HEK293 (cell line): ENCODE measurements around the gene AGAP1.
A peak's percentile ranks its signal among the peaks of the same experiment; 100 is the strongest.

Source experiments
- HOXC10 ChIP-seq: sonication (generic); formaldehyde crosslinking; IDR thresholded peaks from 2 replicates; pipeline ENCODE4 v1.8.1; 2023; ENCODE audit warnings: mild to moderate bottlenecking, missing genetic modification reagents
- SP2 ChIP-seq: fragments of 450-650 bp; formaldehyde crosslinking; IDR thresholded peaks from 2 replicates; pipeline ENCODE4 v1.5.1; 2016; ENCODE audit warnings: missing biosample characterization, missing genetic modification characterization
- ZNF146 ChIP-seq: fragments of 450-650 bp; formaldehyde crosslinking; IDR thresholded peaks from 2 replicates; pipeline ENCODE4 v1.5.1; 2016; ENCODE audit warnings: missing biosample characterization, missing genetic modification characterization
- ZNF174 ChIP-seq: fragments of 450-650 bp; formaldehyde crosslinking; IDR thresholded peaks from 2 replicates; pipeline ENCODE4 v1.5.0; 2017; ENCODE audit warnings: missing biosample characterization, mild to moderate bottlenecking, missing genetic modification characterization
- ZNF549 ChIP-seq: fragments of 450-650 bp; IDR thresholded peaks from 2 replicates; pipeline ENCODE4 v1.5.1; 2018; ENCODE audit warnings: missing biosample characterization, missing genetic modification characterization, mild to moderate bottlenecking, inconsistent platforms, moderate library complexity
- TF ChIP-seq, protein P1 (sequence below): fragments of 450-650 bp; formaldehyde crosslinking; IDR thresholded peaks from 2 replicates; pipeline ENCODE4 v1.5.1; 2016; ENCODE audit warnings: missing biosample characterization, missing genetic modification characterization
- TF ChIP-seq, protein P2 (sequence below): fragments of 450-650 bp; formaldehyde crosslinking; IDR thresholded peaks from 2 replicates; pipeline ENCODE4 v1.5.1; 2016; ENCODE audit warnings: missing biosample characterization, missing genetic modification characterization

DNA sequence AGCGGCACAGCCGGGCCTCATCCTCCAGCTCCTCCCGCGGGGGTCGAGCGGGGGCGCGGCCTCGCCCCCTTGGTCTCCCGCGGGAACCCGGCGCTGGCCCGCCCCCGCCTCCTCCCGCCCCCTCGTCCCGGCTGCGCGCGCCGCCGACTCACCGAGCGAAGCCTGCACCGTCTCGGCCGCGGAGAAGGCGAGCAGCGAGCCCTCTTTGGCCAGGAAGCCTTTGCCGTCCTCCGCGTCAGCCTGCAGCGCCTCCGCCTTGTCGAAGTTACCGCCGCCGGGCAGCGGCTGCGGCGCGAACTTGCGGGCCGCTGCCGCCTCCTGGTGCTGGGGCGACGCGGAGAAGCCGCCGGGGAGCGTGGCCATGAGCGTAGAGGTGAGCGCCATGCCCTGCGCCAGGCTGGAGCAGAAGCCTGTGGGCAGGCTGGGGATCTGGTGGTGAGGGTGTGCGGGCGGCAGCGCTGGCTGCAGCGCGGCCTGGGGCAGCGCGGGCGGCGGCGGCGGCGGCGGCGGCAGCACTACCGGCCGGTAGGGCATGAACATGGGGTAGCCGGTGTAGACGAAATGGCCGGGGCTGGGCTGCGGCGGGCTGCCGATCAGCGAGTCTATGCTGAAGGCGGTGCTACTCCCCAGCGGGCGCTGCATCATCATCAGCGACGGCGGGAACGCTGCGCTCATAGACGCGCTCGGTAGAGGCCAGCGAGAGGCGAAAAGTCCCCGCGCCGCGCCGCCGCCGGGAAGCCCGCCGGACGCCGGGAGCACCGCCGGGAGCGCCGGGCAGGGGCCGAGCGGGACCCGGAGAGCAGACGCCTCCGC lies 673.7 kb downstream of the AGAP1 start:
- TF ChIP-seq HOXC10 (no peak), ZNF174 (tag by site-specific recombination) (no peak), ZNF549 (tag by site-specific recombination) (no peak), ZNF146 (no peak), SP2 (tag by site-specific recombination) (peak; percentile 15; the same call in 1 of the 2 replicates)
- TF ChIP-seq, protein P1, sequence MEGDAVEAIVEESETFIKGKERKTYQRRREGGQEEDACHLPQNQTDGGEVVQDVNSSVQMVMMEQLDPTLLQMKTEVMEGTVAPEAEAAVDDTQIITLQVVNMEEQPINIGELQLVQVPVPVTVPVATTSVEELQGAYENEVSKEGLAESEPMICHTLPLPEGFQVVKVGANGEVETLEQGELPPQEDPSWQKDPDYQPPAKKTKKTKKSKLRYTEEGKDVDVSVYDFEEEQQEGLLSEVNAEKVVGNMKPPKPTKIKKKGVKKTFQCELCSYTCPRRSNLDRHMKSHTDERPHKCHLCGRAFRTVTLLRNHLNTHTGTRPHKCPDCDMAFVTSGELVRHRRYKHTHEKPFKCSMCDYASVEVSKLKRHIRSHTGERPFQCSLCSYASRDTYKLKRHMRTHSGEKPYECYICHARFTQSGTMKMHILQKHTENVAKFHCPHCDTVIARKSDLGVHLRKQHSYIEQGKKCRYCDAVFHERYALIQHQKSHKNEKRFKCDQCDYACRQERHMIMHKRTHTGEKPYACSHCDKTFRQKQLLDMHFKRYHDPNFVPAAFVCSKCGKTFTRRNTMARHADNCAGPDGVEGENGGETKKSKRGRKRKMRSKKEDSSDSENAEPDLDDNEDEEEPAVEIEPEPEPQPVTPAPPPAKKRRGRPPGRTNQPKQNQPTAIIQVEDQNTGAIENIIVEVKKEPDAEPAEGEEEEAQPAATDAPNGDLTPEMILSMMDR (tag by site-specific recombination) = peak; percentile 87
- TF ChIP-seq, protein P2, sequence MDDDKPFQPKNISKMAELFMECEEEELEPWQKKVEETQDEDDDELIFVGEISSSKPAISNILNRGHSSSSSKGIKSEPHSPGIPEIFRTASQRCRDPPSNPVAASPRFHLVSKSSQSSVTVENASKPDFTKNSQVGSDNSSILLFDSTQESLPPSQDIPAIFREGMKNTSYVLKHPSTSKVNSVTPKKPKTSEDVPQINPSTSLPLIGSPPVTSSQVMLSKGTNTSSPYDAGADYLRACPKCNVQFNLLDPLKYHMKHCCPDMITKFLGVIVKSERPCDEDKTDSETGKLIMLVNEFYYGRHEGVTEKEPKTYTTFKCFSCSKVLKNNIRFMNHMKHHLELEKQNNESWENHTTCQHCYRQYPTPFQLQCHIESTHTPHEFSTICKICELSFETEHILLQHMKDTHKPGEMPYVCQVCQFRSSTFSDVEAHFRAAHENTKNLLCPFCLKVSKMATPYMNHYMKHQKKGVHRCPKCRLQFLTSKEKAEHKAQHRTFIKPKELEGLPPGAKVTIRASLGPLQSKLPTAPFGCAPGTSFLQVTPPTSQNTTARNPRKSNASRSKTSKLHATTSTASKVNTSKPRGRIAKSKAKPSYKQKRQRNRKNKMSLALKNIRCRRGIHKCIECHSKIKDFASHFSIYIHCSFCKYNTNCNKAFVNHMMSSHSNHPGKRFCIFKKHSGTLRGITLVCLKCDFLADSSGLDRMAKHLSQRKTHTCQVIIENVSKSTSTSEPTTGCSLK (tag by site-specific recombination) = no peak
